Activated naive CD4-positive, alpha-beta T cell treated with anti-CD3 and anti-CD28 coated beads, Interleukin-2, amount 50 U/mL, for 72 hours (primary cell): ENCODE results near the gene BCR. TPM values are rescaled to one million over a fixed set of nuclear protein-coding genes. Genes with fewer than 3 reads are reported as not detected.

Experiments
- ATAC-seq, 2 donors: fragments of 150-1000 bp; cut with Tn5 transposase; 2 replicates each; pipeline ENCODE4 v1.10.0; 2021; ENCODE audit warnings: mild to moderate bottlenecking in 2 of 2, moderate library complexity in 2 of 2
- DNase-seq, 2 donors: peaks; one replicate each; pipeline ENCODE4 v3.0.0; 2021 to 2022; ENCODE audit warnings: low spot score in 2 of 2
- H3K27ac Mint-ChIP-seq, 2 donors: one replicate each; pipeline ENCODE4 v1.8.0; 2022; ENCODE audit warnings: mild to moderate bottlenecking in 2 of 2, mixed read lengths in 2 of 2
- H3K36me3 Mint-ChIP-seq, 2 donors: one replicate each; pipeline ENCODE4 v1.8.0; 2022; ENCODE audit warnings: mixed read lengths in 2 of 2
- H3K9me3 Mint-ChIP-seq, 2 donors: one replicate each; pipeline ENCODE4 v1.8.0; 2022; ENCODE audit warnings: mixed read lengths in 2 of 2
- total RNA-seq, 2 donors: library from RNA; stranded (reverse); gene quantifications; one replicate each; pipeline ENCODE4 v1.2.3, GENCODE V29; 2022

The BCR gene
- total RNA-seq, 2 donors from 2014 or later, result 44.9 to 63.7 TPM

DNA sequence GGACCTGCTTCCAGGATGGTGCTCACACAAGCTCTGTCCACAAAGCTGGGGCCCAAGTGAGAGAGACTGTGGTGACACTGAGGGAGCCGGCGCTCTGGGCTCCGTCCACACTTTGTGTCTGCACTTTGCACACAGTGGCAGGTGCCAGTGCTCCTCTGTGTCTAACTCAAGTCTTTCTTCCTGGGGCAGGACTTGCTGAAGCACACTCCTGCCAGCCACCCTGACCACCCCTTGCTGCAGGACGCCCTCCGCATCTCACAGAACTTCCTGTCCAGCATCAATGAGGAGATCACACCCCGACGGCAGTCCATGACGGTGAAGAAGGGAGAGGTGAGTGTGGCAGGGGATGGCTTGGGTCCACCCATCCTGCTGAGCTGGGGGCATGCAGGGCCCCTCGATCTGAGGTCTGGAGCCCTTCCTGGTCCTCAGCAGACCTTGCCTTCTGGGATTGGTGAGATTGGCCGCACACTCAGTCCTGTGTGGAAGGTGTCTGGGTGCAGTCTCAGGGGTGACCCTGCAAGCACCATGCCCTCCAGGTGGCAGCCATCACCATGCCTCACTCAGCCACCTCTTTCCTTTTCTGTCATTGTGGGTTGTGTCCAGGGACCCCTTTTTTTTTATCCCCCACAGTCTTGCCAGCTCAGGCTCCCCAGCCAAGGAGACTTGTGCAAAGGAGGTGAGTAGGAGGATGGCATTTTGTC, 93.3 kb downstream of the BCR start:
- H3K27ac Mint-ChIP-seq, result peak overlapping the region; percentile 37 to 68
- no peaks in the 10 kb centered on the region for H3K36me3 Mint-ChIP-seq
- no peak for ATAC-seq
- H3K9me3 Mint-ChIP-seq, result no peaks in the 10 kb centered on the region
- no peak for DNase-seq

GRCh38 chr22:23274146-23274526, 93.8 kb downstream of the BCR start:
- no peaks in the 10 kb centered on the region for H3K9me3 Mint-ChIP-seq
- DNase-seq (no peak), ATAC-seq (no peak)
- H3K27ac Mint-ChIP-seq, result peak overlapping the region in 1 of 2 donors; percentile 68
- no peaks in the 10 kb centered on the region for H3K36me3 Mint-ChIP-seq

DNA sequence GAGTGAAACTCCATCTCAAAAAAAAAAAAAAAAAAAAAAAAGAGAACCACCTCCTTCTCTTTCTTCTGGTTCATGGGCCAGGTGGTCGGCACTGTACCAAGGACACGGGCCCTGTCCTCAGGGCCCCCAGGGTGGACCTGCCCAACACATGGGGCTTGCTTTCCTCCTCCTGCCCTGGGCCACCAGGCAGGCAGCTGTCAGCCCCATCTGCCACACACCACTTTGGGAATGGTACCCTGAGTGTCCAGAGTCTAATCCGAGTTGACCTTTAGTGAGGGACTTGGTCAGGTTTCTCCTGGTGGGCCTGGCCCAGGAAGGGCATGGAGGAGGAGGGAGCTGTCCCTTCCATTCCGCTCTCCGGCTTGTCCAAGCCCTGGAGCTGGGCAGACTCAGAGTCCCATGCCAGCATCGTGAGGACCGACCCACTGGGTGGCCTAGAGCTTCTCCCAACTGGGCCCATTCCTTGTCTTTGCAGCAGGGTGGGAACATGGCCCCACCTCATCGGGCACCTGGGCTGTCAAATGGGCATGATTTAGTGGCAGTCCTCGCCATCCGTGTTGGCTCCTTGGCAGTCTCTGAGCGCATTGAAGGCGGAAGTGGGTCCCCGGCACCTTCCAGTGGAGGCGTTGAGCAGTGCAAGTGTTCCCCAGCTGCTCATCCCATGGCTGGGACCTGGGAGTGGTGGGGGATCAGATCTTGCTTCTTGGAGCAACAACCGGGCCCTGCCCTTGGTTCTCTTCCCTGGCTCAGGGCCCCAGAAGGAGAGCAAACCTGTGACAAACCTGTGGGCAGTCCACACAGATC, 94.8 kb downstream of the BCR start:
- DNase-seq (no peak), ATAC-seq (no peak)
- H3K27ac Mint-ChIP-seq, result peak overlapping the region in 1 of 2 donors; percentile 26
- H3K36me3 Mint-ChIP-seq, result no peaks in the 10 kb centered on the region
- H3K9me3 Mint-ChIP-seq, result no peaks in the 10 kb centered on the region

GRCh38 chr22:23275751-23276150, 95.4 kb downstream of the BCR start:
- Mint-ChIP-seq H3K27ac (peak overlapping the region; percentile 26 to 74), H3K9me3 (no peaks in the 10 kb centered on the region), H3K36me3 (no peaks in the 10 kb centered on the region)
- ATAC-seq (no peak), DNase-seq (no peak)

- Mint-ChIP-seq H3K9me3 (no peaks in the 10 kb centered on the region), H3K27ac (peak overlapping the region in 1 of 2 donors; percentile 78), H3K36me3 (no peaks in the 10 kb centered on the region)
- DNase-seq (no peak), ATAC-seq (peak in 1 of 2 donors; percentile 51)
Measured at GRCh38 chr22:23276656-23277582, 96.6 kb downstream of the BCR start.

GRCh38 chr22:23277583-23278295, 97.4 kb downstream of the BCR start:
- Mint-ChIP-seq H3K27ac (peak overlapping the region; percentile 78 to 89), H3K36me3 (no peaks in the 10 kb centered on the region), H3K9me3 (no peaks in the 10 kb centered on the region)
- no peak for DNase-seq
- ATAC-seq, result no peak

DNA sequence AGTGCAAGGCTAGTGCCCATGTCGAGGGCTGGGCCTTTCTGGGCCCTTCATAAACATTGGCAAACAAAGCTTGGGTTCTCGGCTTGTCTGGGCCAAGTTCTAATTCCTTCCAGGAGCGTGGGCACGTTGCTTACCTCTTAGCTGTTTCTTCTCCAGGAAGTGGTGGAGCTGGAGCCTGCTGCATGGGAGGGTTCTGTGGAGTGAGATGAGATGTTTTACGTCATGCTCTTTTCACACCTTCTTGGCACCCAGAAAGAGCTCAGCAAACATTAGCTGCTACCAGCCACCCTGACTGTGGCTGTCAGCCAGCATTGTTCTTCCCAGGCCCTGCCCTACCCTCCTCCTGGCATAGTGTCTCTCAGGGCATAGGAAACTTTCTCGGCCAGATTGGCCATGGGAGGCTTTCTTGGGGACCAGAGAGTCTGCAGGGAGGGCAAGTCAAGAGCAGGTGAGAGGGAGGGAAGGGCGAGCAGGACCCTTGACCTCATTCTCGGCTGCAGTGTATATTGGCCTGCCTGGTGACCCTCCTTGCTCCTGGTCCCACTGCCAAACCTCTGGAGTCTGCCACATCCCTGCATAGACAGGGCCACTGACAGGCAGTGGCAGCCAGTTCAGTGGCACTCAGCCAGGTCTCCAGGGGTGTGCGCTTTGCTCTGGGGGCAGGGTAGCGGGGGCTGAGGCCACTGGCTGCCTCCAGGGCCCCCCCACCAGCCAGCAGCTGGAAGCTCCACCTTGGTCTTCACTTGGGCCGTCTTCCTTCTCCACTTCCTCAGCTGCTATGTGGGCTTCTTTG, 98.8 kb downstream of the BCR start:
- peak overlapping the region; percentile 78 to 83 for H3K27ac Mint-ChIP-seq
- no peak for DNase-seq
- no peaks in the 10 kb centered on the region for H3K9me3 Mint-ChIP-seq
- H3K36me3 Mint-ChIP-seq, result no peaks in the 10 kb centered on the region
- ATAC-seq, result peak; percentile 21 to 26

GRCh38 chr22:23279781-23280180, 99.5 kb downstream of the BCR start:
- DNase-seq, result no peak
- H3K9me3 Mint-ChIP-seq, result no peaks in the 10 kb centered on the region
- ATAC-seq, result peak in 1 of 2 donors; percentile 6
- no peaks in the 10 kb centered on the region for H3K36me3 Mint-ChIP-seq
- peak overlapping the region; percentile 78 to 83 for H3K27ac Mint-ChIP-seq

GRCh38 chr22:23280356-23281052, 100.2 kb downstream of the BCR start:
- Mint-ChIP-seq H3K27ac (peak overlapping the region; percentile 78 to 83), H3K9me3 (no peaks in the 10 kb centered on the region), H3K36me3 (no peaks in the 10 kb centered on the region)
- ATAC-seq (peak in 1 of 2 donors; percentile 33), DNase-seq (no peak)

DNA sequence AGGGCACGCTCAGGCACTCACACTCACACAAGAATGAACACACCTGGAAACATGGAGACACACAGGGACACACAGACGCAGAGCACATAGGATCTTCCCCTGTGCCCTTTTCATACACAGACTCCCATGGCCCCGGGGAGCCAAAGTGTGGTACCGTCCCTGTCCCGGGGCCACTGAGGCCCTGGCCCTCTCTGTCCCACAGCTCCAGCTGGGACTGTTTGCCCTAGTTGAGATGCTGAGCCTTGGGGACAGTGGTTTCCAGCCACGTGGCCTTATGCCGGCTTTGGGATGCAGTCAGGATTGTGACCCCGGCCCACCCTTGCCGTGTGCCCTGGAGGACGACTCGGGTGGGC, 100.7 kb downstream of the BCR start:
- H3K27ac Mint-ChIP-seq, result peak overlapping the region in 1 of 2 donors; percentile 78
- ATAC-seq (no peak), DNase-seq (no peak)
- no peaks in the 10 kb centered on the region for H3K36me3 Mint-ChIP-seq
- H3K9me3 Mint-ChIP-seq, result no peaks in the 10 kb centered on the region

- DNase-seq, result peak; percentile 79 to 82
- Mint-ChIP-seq H3K9me3 (no peaks in the 10 kb centered on the region), H3K27ac (peak overlapping the region in 1 of 2 donors; percentile 78), H3K36me3 (no peaks in the 10 kb centered on the region)
- ATAC-seq, result peak; percentile 65 to 72
Measured at GRCh38 chr22:23281406-23282088, 101.2 kb downstream of the BCR start.

DNA sequence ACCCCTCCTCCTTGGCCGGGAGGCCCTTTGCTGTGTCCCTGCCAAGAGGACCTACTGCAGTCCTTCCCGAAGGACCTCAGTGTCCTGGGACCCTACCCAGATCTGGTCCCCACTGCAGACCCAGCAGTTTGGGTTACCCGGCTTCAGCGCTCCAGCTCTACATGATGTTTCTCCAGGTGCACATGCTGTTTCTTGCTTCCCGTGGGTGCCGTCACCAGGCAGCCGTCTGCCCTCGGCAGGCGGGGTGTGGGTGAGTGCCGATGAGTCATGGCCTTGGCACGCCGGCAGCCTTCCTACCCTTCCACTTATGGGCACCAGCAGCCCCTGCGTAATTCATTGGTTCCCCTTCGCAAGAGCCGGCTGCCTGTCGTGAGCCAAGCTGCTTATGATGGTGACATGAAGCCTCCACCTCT, 101.8 kb downstream of the BCR start:
- H3K36me3 Mint-ChIP-seq, result no peaks in the 10 kb centered on the region
- ATAC-seq (peak in 1 of 2 donors; percentile 1), DNase-seq (no peak)
- no peak overlapping the region for H3K27ac Mint-ChIP-seq
- H3K9me3 Mint-ChIP-seq, result no peaks in the 10 kb centered on the region

DNA sequence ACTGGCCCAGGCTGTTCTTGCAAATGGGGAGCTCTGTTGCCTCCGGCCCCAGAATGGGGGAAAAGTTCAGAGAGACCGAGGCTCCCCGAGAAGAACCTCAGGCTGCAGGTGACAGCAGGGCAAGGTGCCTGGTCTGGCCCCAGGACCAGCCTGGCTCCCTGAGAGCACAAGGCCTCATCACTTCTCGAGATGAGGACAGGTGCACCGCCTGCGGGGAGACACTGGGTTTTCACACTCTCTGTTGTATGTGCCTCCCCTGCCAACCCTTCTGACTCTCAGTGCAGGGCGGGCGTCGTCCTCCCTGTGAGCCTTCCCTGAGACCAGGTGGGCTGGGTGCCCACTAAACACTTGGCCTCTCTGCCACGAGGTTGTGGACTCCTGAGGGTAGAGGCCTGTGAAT, 102.2 kb downstream of the BCR start:
- ATAC-seq (no peak), DNase-seq (no peak)
- H3K27ac Mint-ChIP-seq, result no peak overlapping the region
- H3K36me3 Mint-ChIP-seq, result no peaks in the 10 kb centered on the region
- H3K9me3 Mint-ChIP-seq, result no peaks in the 10 kb centered on the region

- no peaks in the 10 kb centered on the region for H3K9me3 Mint-ChIP-seq
- no peaks in the 10 kb centered on the region for H3K36me3 Mint-ChIP-seq
- no peak overlapping the region for H3K27ac Mint-ChIP-seq
- DNase-seq (no peak), ATAC-seq (no peak)
Measured at GRCh38 chr22:23282986-23283385, 102.7 kb downstream of the BCR start.
